Medulla oblongata (tissue), 1 donor: ENCODE results near the gene CRELD1.

ENCODE experiments used
- DNase-seq: peaks from one replicate; pipeline ENCODE4 v3.0.0-alpha.2; 2015; ENCODE audit errors: extremely low spot score

The CRELD1 gene

GRCh38 chr3:9955611-9956352 is 22.1 kb downstream of the CRELD1 start:
- no peak for DNase-seq

DNA sequence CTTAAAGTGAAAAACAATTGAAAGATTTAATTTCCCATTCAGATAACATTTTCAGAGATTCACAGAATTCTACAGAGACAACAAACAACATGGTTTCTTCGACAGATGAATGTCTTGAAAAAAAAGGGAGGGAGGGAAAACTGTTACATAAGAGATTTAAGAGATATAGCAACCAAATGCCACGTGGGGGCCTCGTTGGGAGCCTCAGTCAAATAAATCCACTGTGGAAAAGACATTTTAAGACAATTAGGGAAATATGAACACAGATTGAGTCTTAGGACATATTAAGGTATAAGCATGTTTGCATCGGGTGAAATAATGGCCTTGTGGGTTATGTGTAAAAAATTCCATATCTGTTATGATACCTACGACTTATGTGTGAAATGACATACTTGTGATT is 23.6 kb downstream of the CRELD1 start:
- DNase-seq: no peak

DNA sequence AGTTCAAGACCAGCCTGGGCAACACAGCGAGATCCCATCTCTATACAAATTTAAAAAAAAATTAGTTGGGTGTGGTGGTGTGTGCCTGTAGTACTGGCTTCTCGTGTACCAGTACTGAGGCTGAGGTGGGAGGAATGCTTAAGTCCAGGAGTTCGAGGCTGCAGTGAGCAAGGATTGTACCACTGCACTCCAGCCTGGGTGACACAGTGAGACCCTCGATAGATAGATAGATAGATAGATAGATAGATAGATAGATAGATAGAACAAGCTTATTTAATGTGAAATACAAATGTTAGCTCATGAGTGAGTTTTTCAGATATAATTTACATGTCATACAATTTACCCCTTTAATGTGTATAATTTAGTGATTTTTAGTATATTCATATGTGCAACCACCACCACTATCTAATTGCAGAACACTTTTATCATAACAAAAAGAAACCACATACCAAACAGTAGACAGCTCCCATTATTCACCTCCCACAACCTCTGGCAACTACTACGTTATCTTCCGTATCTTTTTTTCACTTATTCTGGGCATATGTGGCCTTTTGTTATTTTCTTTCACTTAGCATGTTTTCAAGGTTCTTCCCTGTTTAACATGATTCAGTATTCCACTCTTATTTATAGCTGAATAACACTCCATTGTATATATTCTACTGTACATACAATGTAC is 31.7 kb downstream of the CRELD1 start:
- no peak for DNase-seq

GRCh38 chr3:9966841-9967240 is 33.2 kb downstream of the CRELD1 start:
- DNase-seq: no peak

GRCh38 chr3:9969632-9970019 is 36.0 kb downstream of the CRELD1 start:
- no peak for DNase-seq

DNA sequence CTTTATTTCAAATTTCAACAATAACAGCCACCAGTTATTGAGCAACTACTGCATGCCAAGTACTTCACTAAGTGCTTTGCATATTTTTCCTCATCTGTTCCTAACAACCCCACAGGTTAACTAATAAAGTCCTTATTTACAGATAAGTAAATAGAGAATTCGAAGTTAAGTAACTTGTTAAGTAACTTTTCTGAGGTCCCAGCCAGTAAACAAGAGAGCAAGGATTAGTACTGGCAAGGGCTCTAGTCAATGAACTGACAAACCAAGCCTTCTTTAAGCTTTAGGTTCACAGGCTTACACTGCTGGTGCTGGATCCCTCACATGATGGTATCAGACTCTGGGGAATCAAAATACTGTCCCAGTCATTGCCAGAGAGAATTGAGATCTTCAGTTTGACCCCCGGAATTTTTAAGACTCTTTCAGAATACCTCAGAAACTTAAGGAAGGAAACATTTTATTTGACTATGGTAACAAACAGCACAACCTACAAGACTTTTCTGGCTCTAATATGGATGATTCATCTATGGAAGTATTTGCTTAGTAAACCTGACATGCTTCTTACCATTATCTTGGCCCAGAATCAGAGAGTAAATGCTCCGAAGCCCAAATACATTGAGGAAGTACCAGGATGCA is 36.5 kb downstream of the CRELD1 start:
- no peak for DNase-seq

- DNase-seq: peak; percentile 73
These were observed 43.4 kb downstream of the CRELD1 start for GRCh38 chr3:9976721-9977709.

- DNase-seq: no peak
These were observed 45.2 kb downstream of the CRELD1 start for GRCh38 chr3:9978710-9979305.

GRCh38 chr3:9980251-9980650 is 46.6 kb downstream of the CRELD1 start:
- DNase-seq: no peak

GRCh38 chr3:9986230-9986725 is 52.6 kb downstream of the CRELD1 start:
- DNase-seq: no peak

GRCh38 chr3:9994086-9994844 is 60.6 kb downstream of the CRELD1 start:
- DNase-seq: no peak
